ENCODE data around the gene RPUSD4. TPM values are rescaled to one million over a fixed set of nuclear protein-coding genes. Genes with fewer than 3 reads are reported as not detected.

The RPUSD4 gene
- total RNA-seq, 1 experiment from 2014 or later, result 40.1 TPM

DNA sequence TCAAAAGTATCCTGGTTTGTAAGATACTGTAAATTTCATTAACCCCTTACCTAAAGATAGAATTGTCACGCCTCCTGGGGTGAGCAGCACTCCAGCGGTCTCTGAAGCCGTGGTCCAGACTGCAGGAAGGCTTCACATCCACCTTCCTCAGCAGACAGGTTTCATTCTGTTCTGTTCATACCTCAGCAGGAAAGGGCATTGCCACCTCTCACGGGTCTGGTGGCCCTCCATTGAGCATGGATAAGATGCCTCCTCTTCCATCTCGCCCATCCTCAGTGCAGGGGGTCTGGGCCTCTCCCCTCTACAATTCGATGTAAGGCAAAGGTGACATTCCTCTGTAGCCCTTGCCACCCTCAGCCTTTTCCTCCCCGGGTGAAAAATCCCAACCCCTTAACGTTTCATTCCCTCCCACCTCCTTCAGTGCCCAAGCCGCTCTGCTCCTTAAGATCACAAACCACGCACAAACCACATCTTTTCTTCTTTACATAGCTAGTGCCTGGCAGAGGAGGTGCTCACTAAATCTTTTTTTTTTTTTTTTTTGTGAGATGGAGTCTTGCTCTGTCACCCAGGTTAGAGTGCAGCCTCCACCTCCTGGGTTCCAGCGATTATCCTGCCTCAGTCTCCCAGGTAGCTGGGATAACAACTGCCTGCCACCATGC lies 28.5 kb downstream of the RPUSD4 start:
- no peak for DNase-seq (ENCODE audit: low read depth, low spot score)
- Histone ChIP-seq H3K27ac (ENCODE audit: low read depth, low read length) (no peak overlapping the region), H3K27me3 (ENCODE audit: insufficient read depth, low read length) (no peaks in the 10 kb centered on the region), H3K9me2 (ENCODE audit: insufficient read depth) (no peaks in the 10 kb centered on the region), H3K9ac (ENCODE audit: low read length) (no peak overlapping the region), H3K4me2 (ENCODE audit: low read length) (no peak overlapping the region), H3K79me2 (ENCODE audit: insufficient read depth, low read length) (no peaks in the 10 kb centered on the region), H3K9me3 (ENCODE audit: control insufficient read depth in 1 of 2, insufficient read depth in 1 of 2, low read depth in 1 of 2, low read length in 2 of 2) (no peaks in the 10 kb centered on the region), H3K36me3 (ENCODE audit: control insufficient read depth in 1 of 2, insufficient read depth in 2 of 2, low read length in 2 of 2) (no peaks in the 10 kb centered on the region), H3K4me3 (replicated peaks in 1 of 2; ENCODE audit: low read depth in 1 of 2, low read length in 2 of 2) (no peak overlapping the region), H2AFZ (ENCODE audit: low read depth, low read length, poor library complexity, severe bottlenecking) (no peak overlapping the region), H4K20me1 (ENCODE audit: insufficient read depth) (no peaks in the 10 kb centered on the region), H3K4me1 (ENCODE audit: control insufficient read depth in 1 of 2, insufficient read depth in 2 of 2, low read length in 2 of 2) (no peaks in the 10 kb centered on the region)
- no TSS peak for BruUV-seq (replicated peaks)
- intact Hi-C loops (cut with micrococcal nuclease), result no loop called here
- no peak for ATAC-seq
- ChIA-PET POLR2A (no interaction called here), CTCF (interaction anchor here (1.5 kb wide), 1 partner anchor 11 kb away, joined by 3 read pairs; no protein-coding TSS in a partner anchor), RAD21 (ENCODE audit: low non-redundant PET in 1 of 2, low total read pairs in 2 of 2, uncharacterized antibody in 2 of 2, unreplicated experiment in 2 of 2) (no interaction called here)
- TF ChIP-seq EZH2 (IDR thresholded peaks at IDR 0.05) (no peak), RAD21 (IDR thresholded peaks at IDR 0.05; ENCODE audit: low read depth) (no peak), ELF1 (IDR thresholded peaks at IDR 0.05; ENCODE audit: borderline replicate concordance, low read depth) (no peak), CBX3 (IDR thresholded peaks at IDR 0.05; ENCODE audit: low read depth) (no peak), SRF (IDR thresholded peaks at IDR 0.05; ENCODE audit: low read depth) (no peak), MAX (IDR thresholded peaks at IDR 0.05) (no peak), CEBPB (IDR thresholded peaks at IDR 0.05; ENCODE audit: low read depth) (no peak), SP1 (IDR thresholded peaks at IDR 0.05; ENCODE audit: low read depth) (no peak), ZFX (IDR thresholded peaks at IDR 0.05) (no peak), CTCF (IDR thresholded peaks at IDR 0.05 in 2 of 3, conservative IDR thresholded peaks at IDR 0.05 in 1 of 3; ENCODE audit: borderline replicate concordance in 1 of 3, insufficient read depth in 1 of 3, low read depth in 2 of 3, low read length in 2 of 3) (no peak), POLR2A (IDR thresholded peaks at IDR 0.05; ENCODE audit: borderline replicate concordance, extremely low read depth, insufficient read depth, insufficient read length) (no peak)
- TF ChIP-seq, protein P1, sequence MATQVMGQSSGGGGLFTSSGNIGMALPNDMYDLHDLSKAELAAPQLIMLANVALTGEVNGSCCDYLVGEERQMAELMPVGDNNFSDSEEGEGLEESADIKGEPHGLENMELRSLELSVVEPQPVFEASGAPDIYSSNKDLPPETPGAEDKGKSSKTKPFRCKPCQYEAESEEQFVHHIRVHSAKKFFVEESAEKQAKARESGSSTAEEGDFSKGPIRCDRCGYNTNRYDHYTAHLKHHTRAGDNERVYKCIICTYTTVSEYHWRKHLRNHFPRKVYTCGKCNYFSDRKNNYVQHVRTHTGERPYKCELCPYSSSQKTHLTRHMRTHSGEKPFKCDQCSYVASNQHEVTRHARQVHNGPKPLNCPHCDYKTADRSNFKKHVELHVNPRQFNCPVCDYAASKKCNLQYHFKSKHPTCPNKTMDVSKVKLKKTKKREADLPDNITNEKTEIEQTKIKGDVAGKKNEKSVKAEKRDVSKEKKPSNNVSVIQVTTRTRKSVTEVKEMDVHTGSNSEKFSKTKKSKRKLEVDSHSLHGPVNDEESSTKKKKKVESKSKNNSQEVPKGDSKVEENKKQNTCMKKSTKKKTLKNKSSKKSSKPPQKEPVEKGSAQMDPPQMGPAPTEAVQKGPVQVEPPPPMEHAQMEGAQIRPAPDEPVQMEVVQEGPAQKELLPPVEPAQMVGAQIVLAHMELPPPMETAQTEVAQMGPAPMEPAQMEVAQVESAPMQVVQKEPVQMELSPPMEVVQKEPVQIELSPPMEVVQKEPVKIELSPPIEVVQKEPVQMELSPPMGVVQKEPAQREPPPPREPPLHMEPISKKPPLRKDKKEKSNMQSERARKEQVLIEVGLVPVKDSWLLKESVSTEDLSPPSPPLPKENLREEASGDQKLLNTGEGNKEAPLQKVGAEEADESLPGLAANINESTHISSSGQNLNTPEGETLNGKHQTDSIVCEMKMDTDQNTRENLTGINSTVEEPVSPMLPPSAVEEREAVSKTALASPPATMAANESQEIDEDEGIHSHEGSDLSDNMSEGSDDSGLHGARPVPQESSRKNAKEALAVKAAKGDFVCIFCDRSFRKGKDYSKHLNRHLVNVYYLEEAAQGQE (IDR thresholded peaks at IDR 0.05; ENCODE audit: low read depth), result no peak

Measured in HCT116 (cell line).